HG02970 (cell line): ENCODE data around the gene ZNF740.

Experiments used
- ATAC-seq: cut with Tn5 transposase; IDR thresholded peaks from one replicate; pipeline ENCODE4 v1.9.1; 2021; ENCODE audit warnings: mild to moderate bottlenecking, moderate library complexity, moderate number of reproducible peaks; ENCODE audit not compliant: unreplicated experiment, low FRiP score

ZNF740 gene

GRCh38 chr12:53224061-53224896 is 43.8 kb downstream of the ZNF740 start:
- no peak for ATAC-seq

- ATAC-seq = no peak
Measured at GRCh38 chr12:53224897-53225634, 44.5 kb downstream of the ZNF740 start.

GRCh38 chr12:53225635-53226424 is 45.3 kb downstream of the ZNF740 start:
- no peak for ATAC-seq

GRCh38 chr12:53226815-53227214 is 46.3 kb downstream of the ZNF740 start:
- no peak for ATAC-seq

GRCh38 chr12:53227341-53227740 is 46.8 kb downstream of the ZNF740 start:
- no peak for ATAC-seq

GRCh38 chr12:53227836-53228235 is 47.3 kb downstream of the ZNF740 start:
- no peak for ATAC-seq

- no peak for ATAC-seq
Measured at GRCh38 chr12:53229454-53229853, 48.9 kb downstream of the ZNF740 start.

GRCh38 chr12:53230108-53230845 is 49.8 kb downstream of the ZNF740 start:
- ATAC-seq = no peak

GRCh38 chr12:53231671-53231920 is 51.1 kb downstream of the ZNF740 start:
- no peak for ATAC-seq

- ATAC-seq = no peak
Measured at GRCh38 chr12:53231921-53232645, 51.6 kb downstream of the ZNF740 start, which contains the start of gene RARG. Gene RARG (minus strand): TSS chr12:53232209. CDS start chr12:53227545, 4,664 bp downstream.

GRCh38 chr12:53232646-53233461 is 52.3 kb downstream of the ZNF740 start:
- no peak for ATAC-seq

- no peak for ATAC-seq
Measured at GRCh38 chr12:53233671-53234121, 53.2 kb downstream of the ZNF740 start.

- no peak for ATAC-seq
Measured at GRCh38 chr12:53234271-53234914, 53.9 kb downstream of the ZNF740 start.

- ATAC-seq = no peak
Measured at GRCh38 chr12:53235164-53235563, 54.6 kb downstream of the ZNF740 start.

- no peak for ATAC-seq
Measured at GRCh38 chr12:53235742-53236442, 55.4 kb downstream of the ZNF740 start.

- ATAC-seq = no peak
Measured at GRCh38 chr12:53236443-53237111, 56.1 kb downstream of the ZNF740 start.

GRCh38 chr12:53239643-53240258 is 59.2 kb downstream of the ZNF740 start:
- no peak for ATAC-seq
